Neuronal stem cell (in vitro differentiated cells): Measurements from ENCODE around the gene SH2D3A.

Source experiments
- DNase-seq: peaks from one replicate; pipeline ENCODE4 v3.0.0-alpha.2; 2013; ENCODE audit warnings: low spot score
- H2AFZ ChIP-seq: one replicate; pipeline ENCODE4 v1.6.1; 2013; ENCODE audit warnings: mild to moderate bottlenecking, low read length, inconsistent platforms
- H2AK5ac ChIP-seq: 2 replicates; pipeline ENCODE4 v1.6.1; 2013; ENCODE audit warnings: low read depth, mild to moderate bottlenecking, inconsistent platforms, low read length, moderate library complexity, mixed read lengths
- H2BK120ac ChIP-seq: 2 replicates; pipeline ENCODE4 v1.6.1; 2013; ENCODE audit warnings: low read depth, mild to moderate bottlenecking, inconsistent platforms, low read length, moderate library complexity, mixed read lengths
- H2BK12ac ChIP-seq: one replicate; pipeline ENCODE4 v1.6.1; 2013; ENCODE audit warnings: low read length, inconsistent platforms
- H2BK15ac ChIP-seq: 2 replicates; pipeline ENCODE4 v1.6.1; 2013; ENCODE audit warnings: mild to moderate bottlenecking, low read length, inconsistent platforms, mixed read lengths
- H2BK5ac ChIP-seq: one replicate; pipeline ENCODE4 v1.6.1; 2013; ENCODE audit warnings: inconsistent platforms, mild to moderate bottlenecking, low read length, moderate library complexity
- H3K14ac ChIP-seq: one replicate; pipeline ENCODE4 v1.6.1; 2013; ENCODE audit warnings: low read length, inconsistent platforms
- H3K18ac ChIP-seq: 2 replicates; pipeline ENCODE4 v1.6.1; 2013; ENCODE audit warnings: low read length, inconsistent platforms
- H3K23ac ChIP-seq: 2 replicates; pipeline ENCODE4 v1.6.1; 2013; ENCODE audit warnings: low read depth, mild to moderate bottlenecking, mixed read lengths, low read length, inconsistent platforms; ENCODE audit not compliant: poor library complexity
- H3K27ac ChIP-seq: replicated peaks from 3 replicates; pipeline ENCODE4 v1.5.1; 2013; ENCODE audit warnings: low read length, inconsistent platforms
- H3K27me3 ChIP-seq, 3 experiments: 2 replicates each; pipeline ENCODE4 v1.6.1; 2013; ENCODE audit warnings: low read length in 3 of 3, mild to moderate bottlenecking in 2 of 3, inconsistent platforms in 1 of 3, low read depth in 1 of 3, mixed read lengths in 1 of 3, moderate library complexity in 1 of 3; ENCODE audit not compliant: control insufficient read depth in 3 of 3, insufficient read depth in 3 of 3
- H3K36me3 ChIP-seq, 2 donors: replicated peaks in 1 of 2; 2 replicates each; pipeline ENCODE4 v1.6.1; 2013; ENCODE audit warnings: low read length in 2 of 2; ENCODE audit not compliant: control insufficient read depth in 2 of 2, insufficient read depth in 2 of 2
- H3K4ac ChIP-seq: 2 replicates; pipeline ENCODE4 v1.6.1; 2013; ENCODE audit warnings: inconsistent platforms, mild to moderate bottlenecking, low read length, moderate library complexity
- H3K4me1 ChIP-seq, 2 donors: 1 replicate in 1 of 2; 2 replicates in 1 of 2; pipeline ENCODE4 v1.6.1; 2013; ENCODE audit warnings: low read length in 2 of 2, low read depth in 1 of 2; ENCODE audit not compliant: control insufficient read depth in 2 of 2, insufficient read depth in 1 of 2
- H3K4me2 ChIP-seq: one replicate; pipeline ENCODE4 v1.6.1; 2013; ENCODE audit warnings: mild to moderate bottlenecking, low read length, inconsistent platforms; ENCODE audit not compliant: insufficient read depth, poor library complexity, severe bottlenecking
- H3K4me3 ChIP-seq, 2 donors: 2 replicates each; pipeline ENCODE4 v1.5.1; 2013; ENCODE audit warnings: low read length in 2 of 2, mild to moderate bottlenecking in 2 of 2, inconsistent platforms in 1 of 2, moderate library complexity in 1 of 2
- H3K79me1 ChIP-seq: one replicate; pipeline ENCODE4 v1.6.1; 2013; ENCODE audit warnings: low read depth, mild to moderate bottlenecking, inconsistent platforms, low read length, moderate library complexity
- H3K9ac ChIP-seq: one replicate; pipeline ENCODE4 v1.6.1; 2013; ENCODE audit warnings: mild to moderate bottlenecking, low read depth, low read length, inconsistent platforms; ENCODE audit not compliant: poor library complexity
- H3K9me3 ChIP-seq, 2 donors: replicated peaks in 1 of 2; 2 replicates each; pipeline versions ENCODE3 to v1.6.1; 2013; ENCODE audit warnings: low read length in 2 of 2, mild to moderate bottlenecking in 2 of 2, inconsistent platforms in 1 of 2, low read depth in 1 of 2, mixed read lengths in 1 of 2, moderate library complexity in 1 of 2; ENCODE audit not compliant: control insufficient read depth in 2 of 2, insufficient read depth in 1 of 2
- H4K8ac ChIP-seq: one replicate; pipeline ENCODE4 v1.6.1; 2013; ENCODE audit warnings: low read depth, mild to moderate bottlenecking, inconsistent platforms, low read length, moderate library complexity
- H4K91ac ChIP-seq: one replicate; pipeline ENCODE4 v1.6.1; 2013; ENCODE audit warnings: low read length, low read depth, mild to moderate bottlenecking, inconsistent platforms; ENCODE audit not compliant: poor library complexity
- WGBS, 2 donors: extraction: QIAGEN DNeasy Blood & Tissue Kit; methylation state at CpG; one replicate each; pipeline ENCODE4 v1.1.7; 2013; ENCODE audit warnings: missing lambda C conversion rate in 2 of 2, mixed read lengths in 1 of 2; ENCODE audit not compliant: insufficient read length in 2 of 2, insufficient replicate concordance in 1 of 2; ENCODE audit errors: extremely low coverage in 2 of 2; 5-methylcytosine and 5-hydroxymethylcytosine counted together

SH2D3A gene

GRCh38 chr19:6733338-6734095 is 33.7 kb downstream of the SH2D3A start:
- WGBS, 2 donors, result no CpG with 5 or more reads among the region's 29 CpGs
- Histone ChIP-seq H2BK5ac (peak overlapping the region; percentile 39), H3K27me3 (no peaks in the 10 kb centered on the region), H3K4me3 (no peak overlapping the region), H3K9me3 (no peaks in the 10 kb centered on the region), H3K79me1 (peaks cover 6% of the 10 kb centered on the region), H4K91ac (no peak overlapping the region), H3K36me3 (peaks cover 0 to 11% of the 10 kb centered on the region in 2 donors), H3K4me1 (peaks cover 7 to 11% of the 10 kb centered on the region in 2 donors), H4K8ac (no peak overlapping the region), H3K27ac (no peak overlapping the region), H2BK12ac (no peak overlapping the region), H2AK5ac (no peak overlapping the region), H3K9ac (no peak overlapping the region), H3K14ac (no peak overlapping the region), H3K23ac (peak overlapping the region; percentile 20), H3K18ac (no peak overlapping the region), H2BK120ac (no peak overlapping the region), H2AFZ (no peak overlapping the region), H2BK15ac (no peak overlapping the region), H3K4ac (no peak overlapping the region), H3K4me2 (no peak overlapping the region)
- DNase-seq, result no peak

GRCh38 chr19:6732803-6733337 is 34.4 kb downstream of the SH2D3A start:
- no CpG with 5 or more reads among the region's 21 CpGs for WGBS, 2 donors
- H3K79me1 ChIP-seq, result peaks cover 6% of the 10 kb centered on the region
- peaks cover 0 to 11% of the 10 kb centered on the region in 2 donors for H3K36me3 ChIP-seq
- H2AFZ ChIP-seq, result no peak overlapping the region
- no peak overlapping the region for H3K4me2 ChIP-seq
- H3K27ac ChIP-seq, result no peak overlapping the region
- no peaks in the 10 kb centered on the region for H3K9me3 ChIP-seq
- no peak overlapping the region for H2AK5ac ChIP-seq
- H3K4ac ChIP-seq, result no peak overlapping the region
- H3K27me3 ChIP-seq, result no peaks in the 10 kb centered on the region
- no peak overlapping the region for H2BK120ac ChIP-seq
- no peak overlapping the region for H3K4me3 ChIP-seq
- DNase-seq, result no peak
- no peak overlapping the region for H3K23ac ChIP-seq
- no peak overlapping the region for H4K8ac ChIP-seq
- no peak overlapping the region for H2BK12ac ChIP-seq
- H3K14ac ChIP-seq, result no peak overlapping the region
- no peak overlapping the region for H4K91ac ChIP-seq
- no peak overlapping the region for H3K18ac ChIP-seq
- H2BK15ac ChIP-seq, result no peak overlapping the region
- no peak overlapping the region for H3K9ac ChIP-seq
- peaks cover 3 to 6% of the 10 kb centered on the region in 2 donors for H3K4me1 ChIP-seq
- H2BK5ac ChIP-seq, result peak overlapping the region; percentile 39

GRCh38 chr19:6731822-6732221 is 35.4 kb downstream of the SH2D3A start:
- H2AK5ac ChIP-seq, result no peak overlapping the region
- WGBS, 2 donors, result no CpG with 5 or more reads among the region's 22 CpGs
- no peak overlapping the region for H3K14ac ChIP-seq
- H3K4me1 ChIP-seq, result peaks cover 3 to 6% of the 10 kb centered on the region in 2 donors
- no peak overlapping the region for H4K91ac ChIP-seq
- H4K8ac ChIP-seq, result peak overlapping the region; percentile 82
- H3K4ac ChIP-seq, result no peak overlapping the region
- no peaks in the 10 kb centered on the region for H3K27me3 ChIP-seq
- peaks cover 8% of the 10 kb centered on the region for H3K79me1 ChIP-seq
- H3K23ac ChIP-seq, result peak overlapping the region; percentile 6
- peaks cover 0 to 4% of the 10 kb centered on the region in 2 donors for H3K9me3 ChIP-seq
- H3K4me2 ChIP-seq, result no peak overlapping the region
- H3K4me3 ChIP-seq, result no peak overlapping the region
- DNase-seq, result no peak
- no peak overlapping the region for H2BK15ac ChIP-seq
- no peak overlapping the region for H2AFZ ChIP-seq
- peak overlapping the region; percentile 60 for H3K9ac ChIP-seq
- H3K18ac ChIP-seq, result no peak overlapping the region
- H2BK12ac ChIP-seq, result no peak overlapping the region
- H2BK120ac ChIP-seq, result no peak overlapping the region
- H2BK5ac ChIP-seq, result peak overlapping the region; percentile 39
- H3K27ac ChIP-seq, result no peak overlapping the region
- peaks cover 0 to 11% of the 10 kb centered on the region in 2 donors for H3K36me3 ChIP-seq

- DNase-seq, result no peak
- peaks cover 0 to 11% of the 10 kb centered on the region in 2 donors for H3K36me3 ChIP-seq
- H4K8ac ChIP-seq, result peak overlapping the region; percentile 43
- no peak overlapping the region for H3K4me3 ChIP-seq
- peak overlapping the region; percentile 30 for H2BK12ac ChIP-seq
- H3K27me3 ChIP-seq, result no peaks in the 10 kb centered on the region
- H3K4ac ChIP-seq, result no peak overlapping the region
- peak overlapping the region; percentile 80 for H3K23ac ChIP-seq
- H3K18ac ChIP-seq, result peak overlapping the region; percentile 59
- no CpG with 5 or more reads among the region's 30 CpGs for WGBS, 2 donors
- no peak overlapping the region for H3K14ac ChIP-seq
- no peak overlapping the region for H3K27ac ChIP-seq
- H3K9me3 ChIP-seq, result peaks cover 0 to 4% of the 10 kb centered on the region in 2 donors
- H4K91ac ChIP-seq, result no peak overlapping the region
- H2AFZ ChIP-seq, result no peak overlapping the region
- peak overlapping the region; percentile 58 for H2BK15ac ChIP-seq
- peak overlapping the region; percentile 63 for H2AK5ac ChIP-seq
- no peak overlapping the region for H2BK5ac ChIP-seq
- peaks cover 3% of the 10 kb centered on the region in 2 donors for H3K4me1 ChIP-seq
- no peak overlapping the region for H3K9ac ChIP-seq
- no peak overlapping the region for H3K4me2 ChIP-seq
- H2BK120ac ChIP-seq, result no peak overlapping the region
- peaks cover 8% of the 10 kb centered on the region for H3K79me1 ChIP-seq
Measured at GRCh38 chr19:6730941-6731670, 36.1 kb downstream of the SH2D3A start.
